Adipocyte (in vitro differentiated cells): ENCODE results near the gene CMSS1.

Source experiments
- DNase-seq: peaks from one replicate; pipeline ENCODE4 v3.0.0-alpha.2; 2015; ENCODE audit warnings: low read depth
- H3K27me3 ChIP-seq: replicated peaks from 2 replicates; pipeline ENCODE4 v1.7.0; 2013; ENCODE audit warnings: mild to moderate bottlenecking, low read length, moderate library complexity; ENCODE audit not compliant: control insufficient read depth, insufficient read depth
- H3K36me3 ChIP-seq: 2 replicates; pipeline ENCODE4 v1.7.0; 2013; ENCODE audit warnings: low read length, mild to moderate bottlenecking, moderate library complexity; ENCODE audit not compliant: control insufficient read depth, insufficient read depth, severe bottlenecking
- H3K4me1 ChIP-seq: 2 replicates; pipeline ENCODE4 v1.7.0; 2013; ENCODE audit warnings: mild to moderate bottlenecking, low read length, moderate library complexity; ENCODE audit not compliant: control insufficient read depth, insufficient read depth
- H3K4me3 ChIP-seq: 2 replicates; pipeline ENCODE4 v1.7.0; 2013; ENCODE audit warnings: mild to moderate bottlenecking, low read length, moderate library complexity
- H3K9ac ChIP-seq: 2 replicates; pipeline ENCODE4 v1.7.0; 2013; ENCODE audit warnings: mild to moderate bottlenecking, low read length, moderate library complexity
- H3K9me3 ChIP-seq: 2 replicates; pipeline ENCODE4 v1.7.0; 2013; ENCODE audit warnings: mild to moderate bottlenecking, low read length, moderate library complexity; ENCODE audit not compliant: control insufficient read depth

The CMSS1 gene

DNA sequence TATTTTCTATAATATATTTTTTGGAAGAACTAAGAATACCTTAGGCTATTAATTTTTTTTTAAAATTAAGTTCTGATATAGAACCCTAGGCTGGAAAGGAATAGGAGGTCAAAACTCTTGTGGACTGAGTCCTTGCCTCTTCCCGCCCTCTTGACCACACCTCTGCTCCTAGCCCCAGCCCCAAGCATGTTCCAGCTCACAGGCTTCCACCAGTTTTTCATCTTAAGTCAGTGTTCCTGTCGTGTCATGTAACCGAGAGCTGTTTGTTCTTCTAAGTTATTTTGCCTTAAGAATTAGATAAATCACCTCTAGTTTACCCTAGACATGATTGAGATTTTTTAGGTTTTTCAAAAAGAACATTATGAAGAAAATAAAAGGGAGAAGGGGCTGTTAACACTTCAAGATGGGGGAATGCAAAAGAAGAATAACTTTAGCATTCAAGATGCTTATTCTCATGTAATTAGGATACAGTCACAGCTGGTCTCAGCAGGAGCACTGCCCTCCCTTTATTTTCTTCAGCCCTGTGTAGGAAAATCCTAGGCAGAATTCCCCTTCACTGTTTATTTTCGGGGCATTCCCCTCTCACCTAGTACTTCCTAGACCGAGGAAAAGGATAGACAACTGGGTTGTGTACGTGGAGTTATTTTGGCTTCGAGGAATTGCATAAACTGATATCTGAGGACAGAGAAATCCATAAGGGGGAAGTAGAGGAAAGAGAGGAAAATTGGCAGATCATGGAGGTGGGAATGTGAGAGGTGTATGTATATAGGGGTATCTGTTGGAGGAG lies 110.2 kb downstream of the CMSS1 start:
- peak overlapping the region; percentile 24 for H3K4me3 ChIP-seq
- H3K4me1 ChIP-seq: peaks cover 35% of the 10 kb centered on the region
- H3K27me3 ChIP-seq: no peaks in the 10 kb centered on the region
- H3K36me3 ChIP-seq: no peaks in the 10 kb centered on the region
- H3K9ac ChIP-seq: no peak overlapping the region
- no peaks in the 10 kb centered on the region for H3K9me3 ChIP-seq
- DNase-seq: no peak

DNA sequence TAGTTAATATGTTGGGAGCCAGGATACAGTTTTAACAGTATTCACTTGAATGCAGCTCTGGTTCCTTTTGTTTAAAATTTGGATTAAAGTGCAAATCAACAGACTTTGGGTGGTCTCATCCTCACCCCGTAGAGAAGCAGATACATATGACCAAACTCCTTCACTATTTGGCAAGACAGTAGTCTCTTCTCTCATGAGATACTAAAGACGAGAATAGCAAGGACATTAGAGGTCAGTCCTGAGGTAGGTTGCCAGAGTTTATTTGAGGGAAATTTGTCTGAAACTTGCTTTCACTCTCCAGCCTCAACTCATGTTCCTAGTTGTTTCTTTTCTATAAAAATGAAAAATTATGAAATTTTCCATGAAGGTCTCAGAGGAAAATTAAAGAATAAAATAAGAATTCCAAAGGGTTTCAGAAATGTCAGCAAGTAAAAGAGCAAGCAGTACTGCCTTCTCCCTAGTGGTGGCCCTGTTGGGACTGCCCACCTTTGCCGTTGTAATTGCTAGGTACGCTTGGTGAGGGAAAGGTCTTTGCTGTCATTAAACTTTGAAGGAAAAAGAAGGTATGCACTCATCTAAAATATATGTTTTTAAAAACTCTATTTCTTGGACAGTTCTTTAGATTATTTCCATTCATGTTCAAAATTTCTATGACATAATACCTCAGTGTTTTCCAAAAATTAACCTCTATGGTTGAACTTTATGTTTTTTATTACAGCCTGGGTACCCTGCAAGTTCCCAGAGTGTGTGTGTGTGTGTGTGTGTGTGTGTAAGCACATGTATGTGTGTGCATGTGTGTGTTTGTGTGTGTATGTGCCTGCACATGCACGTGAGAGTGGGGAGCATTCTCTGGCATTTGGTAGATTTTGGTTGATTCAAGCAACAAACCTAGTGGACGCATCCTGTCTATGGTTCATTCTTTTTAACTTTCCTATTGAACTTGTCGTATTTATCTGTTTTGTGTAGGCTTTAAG lies 111.4 kb downstream of the CMSS1 start:
- no peak for DNase-seq
- Histone ChIP-seq H3K4me3 (peak overlapping the region; percentile 51), H3K4me1 (peaks cover 30% of the 10 kb centered on the region), H3K27me3 (no peaks in the 10 kb centered on the region), H3K9me3 (no peaks in the 10 kb centered on the region), H3K36me3 (no peaks in the 10 kb centered on the region), H3K9ac (no peak overlapping the region)

DNA sequence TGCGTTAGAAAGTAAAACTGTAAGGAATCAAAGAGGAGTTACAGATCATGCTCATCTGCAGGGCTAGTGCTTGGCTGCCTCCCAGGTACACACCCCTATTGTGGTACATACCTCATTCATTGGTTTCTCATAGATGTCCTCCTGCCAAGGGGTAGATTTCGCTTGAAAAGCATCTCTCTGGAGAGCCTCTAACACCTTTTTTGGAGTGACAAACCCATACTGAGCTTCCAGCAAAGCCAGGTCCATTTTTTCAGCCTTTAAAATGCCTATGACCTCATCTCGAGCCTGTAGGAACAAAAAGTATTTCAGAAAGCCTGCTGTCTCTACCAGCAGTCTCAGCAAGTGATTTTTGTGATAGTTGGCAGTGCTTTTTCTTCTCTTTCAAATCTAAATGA lies 112.1 kb downstream of the CMSS1 start:
- DNase-seq: peak; percentile 41
- no peaks in the 10 kb centered on the region for H3K27me3 ChIP-seq

GRCh38 chr3:99931059-99931458 lies 113.4 kb downstream of the CMSS1 start:
- no peak for DNase-seq

More for the DNA sequence above, 112.1 kb downstream of the CMSS1 start:
- Histone ChIP-seq H3K4me3 (peak overlapping the region; percentile 51), H3K4me1 (peaks cover 31% of the 10 kb centered on the region), H3K9me3 (no peaks in the 10 kb centered on the region), H3K9ac (no peak overlapping the region), H3K36me3 (no peaks in the 10 kb centered on the region)

DNA sequence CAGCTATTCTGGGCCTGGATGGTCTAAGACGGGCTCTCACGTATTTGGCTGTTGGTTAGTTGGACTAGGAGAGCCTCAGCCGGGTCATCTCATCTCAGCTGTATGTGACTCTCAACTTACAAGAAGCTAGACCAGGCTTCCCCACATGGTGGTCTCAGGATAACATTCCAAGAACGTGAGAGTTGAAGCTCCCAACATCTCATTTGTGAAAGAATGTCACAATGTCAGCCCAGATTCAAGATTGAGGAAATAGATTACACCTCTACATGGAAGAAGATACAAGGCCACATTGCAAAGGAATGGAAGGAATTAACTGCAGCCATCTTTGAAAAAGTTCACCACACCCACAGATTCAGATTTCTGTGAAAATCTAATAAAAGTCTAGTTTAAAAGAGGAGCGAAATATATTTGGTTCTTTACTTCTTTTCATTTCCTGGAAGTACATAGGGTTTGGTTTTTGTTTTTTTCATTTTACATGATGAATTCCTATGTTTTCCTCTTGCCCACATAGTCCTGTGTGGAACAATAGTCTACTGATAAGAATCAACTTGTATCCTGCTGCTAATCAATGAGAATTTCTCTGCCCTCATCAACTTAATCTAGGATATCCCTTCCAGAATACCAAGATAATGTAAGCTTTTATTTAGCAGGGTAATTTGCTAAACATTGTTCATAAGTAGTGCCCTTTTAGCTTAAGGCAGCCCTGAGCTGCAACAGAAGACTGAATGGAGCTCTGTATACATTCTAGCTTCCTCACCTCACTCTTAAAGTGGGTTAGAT lies 116.5 kb downstream of the CMSS1 start:
- H3K27me3 ChIP-seq: no peaks in the 10 kb centered on the region
- H3K4me1 ChIP-seq: peaks cover 41% of the 10 kb centered on the region
- H3K36me3 ChIP-seq: no peaks in the 10 kb centered on the region
- H3K9ac ChIP-seq: no peak overlapping the region
- DNase-seq: no peak
- no peaks in the 10 kb centered on the region for H3K9me3 ChIP-seq
- no peak overlapping the region for H3K4me3 ChIP-seq

More at GRCh38 chr3:99931059-99931458, 113.4 kb downstream of the CMSS1 start:
- no peaks in the 10 kb centered on the region for H3K27me3 ChIP-seq
- peaks cover 41% of the 10 kb centered on the region for H3K4me1 ChIP-seq
- no peaks in the 10 kb centered on the region for H3K9me3 ChIP-seq
- no peak overlapping the region for H3K9ac ChIP-seq
- H3K36me3 ChIP-seq: no peaks in the 10 kb centered on the region
- no peak overlapping the region for H3K4me3 ChIP-seq

GRCh38 chr3:99934975-99935797 lies 117.5 kb downstream of the CMSS1 start:
- Histone ChIP-seq H3K4me1 (peaks cover 36% of the 10 kb centered on the region), H3K4me3 (no peak overlapping the region), H3K27me3 (no peaks in the 10 kb centered on the region), H3K36me3 (no peaks in the 10 kb centered on the region), H3K9ac (no peak overlapping the region), H3K9me3 (no peaks in the 10 kb centered on the region)
- DNase-seq: no peak

GRCh38 chr3:99938270-99938911 lies 120.7 kb downstream of the CMSS1 start:
- DNase-seq: no peak
- no peak overlapping the region for H3K9ac ChIP-seq
- no peaks in the 10 kb centered on the region for H3K27me3 ChIP-seq
- no peaks in the 10 kb centered on the region for H3K9me3 ChIP-seq
- no peaks in the 10 kb centered on the region for H3K36me3 ChIP-seq
- peaks cover 31% of the 10 kb centered on the region for H3K4me1 ChIP-seq
- peak overlapping the region; percentile 30 for H3K4me3 ChIP-seq

DNA sequence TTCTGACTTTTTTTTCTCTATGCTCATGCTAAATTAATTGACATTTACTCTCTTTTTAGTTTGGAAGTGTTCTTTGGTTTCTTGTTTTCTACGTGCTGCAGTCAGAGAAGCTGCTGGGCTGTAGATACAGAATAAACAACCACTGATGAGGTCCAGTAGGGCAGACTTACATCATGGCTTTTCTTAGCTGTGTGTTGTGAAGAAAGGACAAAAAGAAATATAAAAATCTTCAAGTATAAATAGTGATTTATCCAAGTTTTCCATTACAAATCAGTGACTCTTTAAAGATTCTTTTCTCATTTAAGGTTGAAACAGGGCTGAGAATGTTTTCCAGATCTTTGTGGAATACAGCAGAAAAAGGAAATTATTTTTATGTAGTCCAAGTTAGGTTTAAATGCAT lies 122.2 kb downstream of the CMSS1 start:
- Histone ChIP-seq H3K9me3 (no peaks in the 10 kb centered on the region), H3K36me3 (no peaks in the 10 kb centered on the region), H3K27me3 (no peaks in the 10 kb centered on the region), H3K4me1 (peaks cover 38% of the 10 kb centered on the region), H3K4me3 (no peak overlapping the region), H3K9ac (no peak overlapping the region)
- no peak for DNase-seq

DNA sequence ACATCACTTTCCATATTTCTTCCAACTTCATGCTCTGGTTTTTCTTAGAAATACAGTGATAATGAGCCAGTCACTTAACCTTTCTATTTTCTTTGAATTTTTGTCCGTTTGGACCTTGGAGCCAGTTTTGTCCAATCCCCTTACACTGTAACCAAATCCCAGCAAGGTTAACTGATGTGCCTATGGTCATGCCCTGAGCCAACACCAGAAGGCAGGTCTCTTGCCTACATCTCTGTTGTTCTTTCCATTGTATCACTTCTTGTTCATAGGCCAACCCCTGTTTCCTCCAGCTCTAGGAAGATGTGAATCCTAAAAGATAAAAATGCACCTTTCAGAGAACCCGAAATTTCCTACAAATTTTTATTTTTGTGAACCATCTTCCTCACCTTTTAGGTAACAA lies 122.7 kb downstream of the CMSS1 start:
- no peaks in the 10 kb centered on the region for H3K36me3 ChIP-seq
- no peaks in the 10 kb centered on the region for H3K27me3 ChIP-seq
- peaks cover 38% of the 10 kb centered on the region for H3K4me1 ChIP-seq
- H3K9me3 ChIP-seq: no peaks in the 10 kb centered on the region
- no peak for DNase-seq
- H3K4me3 ChIP-seq: no peak overlapping the region
- no peak overlapping the region for H3K9ac ChIP-seq

- Histone ChIP-seq H3K36me3 (no peaks in the 10 kb centered on the region), H3K9ac (no peak overlapping the region), H3K9me3 (no peaks in the 10 kb centered on the region), H3K27me3 (no peaks in the 10 kb centered on the region), H3K4me1 (peaks cover 42% of the 10 kb centered on the region), H3K4me3 (no peak overlapping the region)
- DNase-seq: no peak
Measured at GRCh38 chr3:99941211-99941610, 123.5 kb downstream of the CMSS1 start.
